Liver (tissue), 9 donors: ENCODE data around the gene ETV4. TPM values are rescaled to one million over a fixed set of nuclear protein-coding genes. Genes with fewer than 3 reads are reported as not detected.

Experiments used
- DNase-seq: peaks from one replicate; pipeline ENCODE4 v3.0.0-alpha.2; 2017; ENCODE audit warnings: low spot score
- H3K27ac ChIP-seq, 2 donors: one replicate each; pipeline ENCODE4 v1.7.0; 2013; ENCODE audit warnings: inconsistent platforms in 2 of 2, low read length in 2 of 2, control low read depth in 1 of 2, low read depth in 1 of 2, mild to moderate bottlenecking in 1 of 2
- H3K27me3 ChIP-seq, 4 donors: one replicate each; pipeline versions ENCODE4 v1.6.1 to v1.7.0; 2013; ENCODE audit warnings: low read length in 3 of 4, inconsistent platforms in 1 of 4, mild to moderate bottlenecking in 1 of 4, moderate library complexity in 1 of 4; ENCODE audit not compliant: control insufficient read depth in 4 of 4, insufficient read depth in 4 of 4
- H3K36me3 ChIP-seq, 4 donors: one replicate each; pipeline versions ENCODE4 v1.6.1 to v1.7.0; 2013; ENCODE audit warnings: low read length in 3 of 4, mild to moderate bottlenecking in 3 of 4, low read depth in 1 of 4, moderate library complexity in 1 of 4; ENCODE audit not compliant: control insufficient read depth in 4 of 4, insufficient read depth in 3 of 4
- H3K4me1 ChIP-seq, 4 donors: one replicate each; pipeline versions ENCODE4 v1.6.1 to v1.7.0; 2013; ENCODE audit warnings: low read length in 3 of 4, mild to moderate bottlenecking in 3 of 4, moderate library complexity in 1 of 4; ENCODE audit not compliant: control insufficient read depth in 4 of 4, insufficient read depth in 4 of 4
- H3K4me3 ChIP-seq, 3 donors: one replicate each; pipeline versions ENCODE4 v1.6.1 to v1.7.0; 2013; ENCODE audit warnings: low read length in 3 of 3, control low read depth in 1 of 3, low read depth in 1 of 3, mild to moderate bottlenecking in 1 of 3
- H3K9ac ChIP-seq, 2 donors: one replicate each; pipeline ENCODE4 v1.7.0; 2013; ENCODE audit warnings: low read length in 2 of 2, mild to moderate bottlenecking in 2 of 2, moderate library complexity in 2 of 2, control low read depth in 1 of 2, low read depth in 1 of 2
- H3K9me3 ChIP-seq, 4 donors: one replicate each; pipeline versions ENCODE4 v1.6.1 to v1.7.0; 2013; ENCODE audit warnings: low read length in 3 of 4; ENCODE audit not compliant: control insufficient read depth in 4 of 4
- EGR1 ChIP-seq, 2 donors: IDR thresholded peaks; 2 replicates each; pipeline ENCODE4 v1.6.1; 2016 to 2018; ENCODE audit warnings: antibody characterized with exemption in 2 of 2, low read depth in 2 of 2
- FOXA1 ChIP-seq: IDR thresholded peaks from 2 replicates; pipeline ENCODE4 v1.6.1; 2016; ENCODE audit warnings: antibody characterized with exemption
- GABPA ChIP-seq, 2 donors: IDR thresholded peaks in 1 of 2; conservative IDR thresholded peaks in 1 of 2; 2 replicates each; pipeline ENCODE4 v1.6.1; 2016; ENCODE audit warnings: antibody characterized with exemption in 2 of 2, mild to moderate bottlenecking in 1 of 2, moderate library complexity in 1 of 2
- HNF4A ChIP-seq, 2 donors: conservative IDR thresholded peaks; 2 replicates each; pipeline ENCODE4 v1.6.1; 2016; ENCODE audit warnings: antibody characterized with exemption in 2 of 2, mild to moderate bottlenecking in 2 of 2
- HNF4G ChIP-seq: IDR thresholded peaks from 2 replicates; pipeline ENCODE4 v1.6.1; 2016; ENCODE audit warnings: antibody characterized with exemption
- JUND ChIP-seq, 2 donors: IDR thresholded peaks; 2 replicates each; pipeline ENCODE4 v1.6.1; 2016; ENCODE audit warnings: antibody characterized with exemption in 2 of 2
- NR2F2 ChIP-seq: IDR thresholded peaks from 2 replicates; pipeline ENCODE4 v1.6.1; 2016; ENCODE audit warnings: antibody characterized with exemption
- RAD21 ChIP-seq, 2 donors: IDR thresholded peaks; 2 replicates each; pipeline ENCODE4 v1.6.1; 2016; ENCODE audit warnings: antibody characterized with exemption in 2 of 2, mild to moderate bottlenecking in 2 of 2
- RXRA ChIP-seq, 2 donors: IDR thresholded peaks; 2 replicates each; pipeline ENCODE4 v1.6.1; 2017 to 2018; ENCODE audit warnings: antibody characterized with exemption in 2 of 2, mild to moderate bottlenecking in 1 of 2
- SP1 ChIP-seq: IDR thresholded peaks from 2 replicates; pipeline ENCODE4 v1.6.1; 2018; ENCODE audit warnings: antibody characterized with exemption, mild to moderate bottlenecking
- TAF1 ChIP-seq: conservative IDR thresholded peaks from 2 replicates; pipeline ENCODE4 v1.6.1; 2016; ENCODE audit warnings: antibody characterized with exemption, mild to moderate bottlenecking
- YY1 ChIP-seq: IDR thresholded peaks from 2 replicates; pipeline ENCODE4 v1.6.1; 2016; ENCODE audit warnings: antibody characterized with exemption, mild to moderate bottlenecking
- WGBS: extraction: QIAGEN DNeasy Blood & Tissue Kit; methylation state at CpG from one replicate; pipeline ENCODE4 v1.1.7; 2013; 5-methylcytosine and 5-hydroxymethylcytosine counted together
- polyA plus RNA-seq, 2 donors: library from polyadenylated mRNA; stranded (reverse) in 1 of 2; unstranded in 1 of 2; fragments of 200-250 nt in 1 of 2; fragments of >200 nt in 1 of 2; fragmentation: Nextera tagmentation in 1 of 2; extraction: Ambion mirVana in 1 of 2; gene quantifications; one replicate each; pipeline versions ENCODE4 v1.2.1 to v1.2.3, GENCODE V29; 2013 to 2015
- total RNA-seq, 2 donors: library from RNA; depleted of rRNA; stranded (reverse); fragments of >200 nt; gene quantifications; one replicate each; pipeline ENCODE4 v1.2.3, GENCODE V29; 2014
- TF ChIP-seq, protein P1 (sequence below): IDR thresholded peaks from 2 replicates; pipeline ENCODE4 v1.6.1; 2016; ENCODE audit warnings: antibody characterized with exemption
- TF ChIP-seq, protein P2 (sequence below): IDR thresholded peaks from 2 replicates; pipeline ENCODE4 v1.6.1; 2016; ENCODE audit warnings: antibody characterized with exemption
- TF ChIP-seq, protein P3 (sequence below): IDR thresholded peaks from 2 replicates; pipeline ENCODE4 v1.6.1; 2016; ENCODE audit warnings: antibody characterized with exemption
- TF ChIP-seq, protein P4 (sequence below): IDR thresholded peaks from 2 replicates; pipeline ENCODE4 v1.6.1; 2016; ENCODE audit warnings: antibody characterized with exemption, mild to moderate bottlenecking
- TF ChIP-seq, protein P5 (sequence below): fragments of 150-350 bp; IDR thresholded peaks from 2 replicates; pipeline ENCODE4 v1.5.1; 2017; ENCODE audit warnings: improper control_type of control experiment, low read depth, low read length; ENCODE audit not compliant: missing input control
- donor health status: healthy.
- donor health status: healthy.
- donor health status: healthy.
- donor health status: healthy.
- donor health status: healthy.

Gene ETV4
- total and polyA plus RNA-seq, 4 donors: 0.08 to 1.1 (median 0.46) TPM

DNA sequence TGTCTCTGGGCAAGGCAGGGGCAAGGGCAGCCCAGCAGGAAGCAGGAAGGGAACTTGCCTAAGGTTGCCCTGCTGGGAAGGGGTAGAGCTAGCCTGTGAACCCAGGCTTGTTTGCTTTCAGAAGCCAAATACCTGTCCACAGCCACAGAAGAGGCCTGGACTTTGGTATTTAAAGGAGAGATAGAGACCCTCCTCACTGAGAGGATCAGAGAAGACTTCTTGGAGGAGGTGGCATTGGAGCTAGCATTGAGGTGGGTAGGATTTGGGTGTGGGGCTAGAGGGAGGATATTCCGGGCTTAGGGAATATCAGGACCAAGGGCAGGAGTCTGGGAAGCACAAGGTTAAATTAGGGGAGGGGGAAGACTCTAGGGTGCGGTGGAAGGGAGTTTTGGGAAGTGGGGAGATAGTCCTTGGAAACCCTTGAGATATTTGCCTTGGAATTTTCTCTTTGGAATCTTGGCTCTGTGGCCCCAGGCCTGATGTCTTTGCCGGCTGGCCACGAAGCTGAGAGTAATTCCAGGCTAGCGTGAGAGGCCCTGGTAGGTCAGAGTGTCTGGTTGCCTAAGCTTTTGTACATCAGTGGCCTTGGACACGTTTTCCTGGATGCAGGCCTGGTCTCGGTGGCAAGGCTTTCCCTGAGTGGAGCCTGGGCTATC lies 13.1 kb upstream of the ETV4 start:
- 86% methylated on average over 7 of the region's 7 CpGs for WGBS
- Histone ChIP-seq H3K9me3 (no peaks in the 10 kb centered on the region), H3K4me1 (no peaks in the 10 kb centered on the region), H3K9ac (no peak overlapping the region), H3K36me3 (no peaks in the 10 kb centered on the region), H3K27me3 (peaks cover 0 to 2% (median under 1%) of the 10 kb centered on the region in 4 donors), H3K27ac (no peak overlapping the region), H3K4me3 (no peak overlapping the region)
- TF ChIP-seq, protein P1, sequence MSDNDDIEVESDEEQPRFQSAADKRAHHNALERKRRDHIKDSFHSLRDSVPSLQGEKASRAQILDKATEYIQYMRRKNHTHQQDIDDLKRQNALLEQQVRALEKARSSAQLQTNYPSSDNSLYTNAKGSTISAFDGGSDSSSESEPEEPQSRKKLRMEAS: no peak
- TF ChIP-seq, protein P2, sequence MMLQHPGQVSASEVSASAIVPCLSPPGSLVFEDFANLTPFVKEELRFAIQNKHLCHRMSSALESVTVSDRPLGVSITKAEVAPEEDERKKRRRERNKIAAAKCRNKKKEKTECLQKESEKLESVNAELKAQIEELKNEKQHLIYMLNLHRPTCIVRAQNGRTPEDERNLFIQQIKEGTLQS: no peak
- TF ChIP-seq YY1: no peak
- TF ChIP-seq, protein P3, sequence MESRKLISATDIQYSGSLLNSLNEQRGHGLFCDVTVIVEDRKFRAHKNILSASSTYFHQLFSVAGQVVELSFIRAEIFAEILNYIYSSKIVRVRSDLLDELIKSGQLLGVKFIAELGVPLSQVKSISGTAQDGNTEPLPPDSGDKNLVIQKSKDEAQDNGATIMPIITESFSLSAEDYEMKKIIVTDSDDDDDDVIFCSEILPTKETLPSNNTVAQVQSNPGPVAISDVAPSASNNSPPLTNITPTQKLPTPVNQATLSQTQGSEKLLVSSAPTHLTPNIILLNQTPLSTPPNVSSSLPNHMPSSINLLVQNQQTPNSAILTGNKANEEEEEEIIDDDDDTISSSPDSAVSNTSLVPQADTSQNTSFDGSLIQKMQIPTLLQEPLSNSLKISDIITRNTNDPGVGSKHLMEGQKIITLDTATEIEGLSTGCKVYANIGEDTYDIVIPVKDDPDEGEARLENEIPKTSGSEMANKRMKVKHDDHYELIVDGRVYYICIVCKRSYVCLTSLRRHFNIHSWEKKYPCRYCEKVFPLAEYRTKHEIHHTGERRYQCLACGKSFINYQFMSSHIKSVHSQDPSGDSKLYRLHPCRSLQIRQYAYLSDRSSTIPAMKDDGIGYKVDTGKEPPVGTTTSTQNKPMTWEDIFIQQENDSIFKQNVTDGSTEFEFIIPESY: no peak
- TF ChIP-seq EGR1 (IDR thresholded peaks at IDR 0.05; ENCODE audit: low read depth in 2 of 2): no peak
- TF ChIP-seq FOXA1: no peak
- TF ChIP-seq, protein P4, sequence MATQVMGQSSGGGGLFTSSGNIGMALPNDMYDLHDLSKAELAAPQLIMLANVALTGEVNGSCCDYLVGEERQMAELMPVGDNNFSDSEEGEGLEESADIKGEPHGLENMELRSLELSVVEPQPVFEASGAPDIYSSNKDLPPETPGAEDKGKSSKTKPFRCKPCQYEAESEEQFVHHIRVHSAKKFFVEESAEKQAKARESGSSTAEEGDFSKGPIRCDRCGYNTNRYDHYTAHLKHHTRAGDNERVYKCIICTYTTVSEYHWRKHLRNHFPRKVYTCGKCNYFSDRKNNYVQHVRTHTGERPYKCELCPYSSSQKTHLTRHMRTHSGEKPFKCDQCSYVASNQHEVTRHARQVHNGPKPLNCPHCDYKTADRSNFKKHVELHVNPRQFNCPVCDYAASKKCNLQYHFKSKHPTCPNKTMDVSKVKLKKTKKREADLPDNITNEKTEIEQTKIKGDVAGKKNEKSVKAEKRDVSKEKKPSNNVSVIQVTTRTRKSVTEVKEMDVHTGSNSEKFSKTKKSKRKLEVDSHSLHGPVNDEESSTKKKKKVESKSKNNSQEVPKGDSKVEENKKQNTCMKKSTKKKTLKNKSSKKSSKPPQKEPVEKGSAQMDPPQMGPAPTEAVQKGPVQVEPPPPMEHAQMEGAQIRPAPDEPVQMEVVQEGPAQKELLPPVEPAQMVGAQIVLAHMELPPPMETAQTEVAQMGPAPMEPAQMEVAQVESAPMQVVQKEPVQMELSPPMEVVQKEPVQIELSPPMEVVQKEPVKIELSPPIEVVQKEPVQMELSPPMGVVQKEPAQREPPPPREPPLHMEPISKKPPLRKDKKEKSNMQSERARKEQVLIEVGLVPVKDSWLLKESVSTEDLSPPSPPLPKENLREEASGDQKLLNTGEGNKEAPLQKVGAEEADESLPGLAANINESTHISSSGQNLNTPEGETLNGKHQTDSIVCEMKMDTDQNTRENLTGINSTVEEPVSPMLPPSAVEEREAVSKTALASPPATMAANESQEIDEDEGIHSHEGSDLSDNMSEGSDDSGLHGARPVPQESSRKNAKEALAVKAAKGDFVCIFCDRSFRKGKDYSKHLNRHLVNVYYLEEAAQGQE: no peak
- TF ChIP-seq GABPA (IDR thresholded peaks at IDR 0.05 in 1 of 2, conservative IDR thresholded peaks at IDR 0.05 in 1 of 2): no peak
- TF ChIP-seq NR2F2: no peak
- no peak for TF ChIP-seq RAD21 (IDR thresholded peaks at IDR 0.05)
- TF ChIP-seq, protein P5, sequence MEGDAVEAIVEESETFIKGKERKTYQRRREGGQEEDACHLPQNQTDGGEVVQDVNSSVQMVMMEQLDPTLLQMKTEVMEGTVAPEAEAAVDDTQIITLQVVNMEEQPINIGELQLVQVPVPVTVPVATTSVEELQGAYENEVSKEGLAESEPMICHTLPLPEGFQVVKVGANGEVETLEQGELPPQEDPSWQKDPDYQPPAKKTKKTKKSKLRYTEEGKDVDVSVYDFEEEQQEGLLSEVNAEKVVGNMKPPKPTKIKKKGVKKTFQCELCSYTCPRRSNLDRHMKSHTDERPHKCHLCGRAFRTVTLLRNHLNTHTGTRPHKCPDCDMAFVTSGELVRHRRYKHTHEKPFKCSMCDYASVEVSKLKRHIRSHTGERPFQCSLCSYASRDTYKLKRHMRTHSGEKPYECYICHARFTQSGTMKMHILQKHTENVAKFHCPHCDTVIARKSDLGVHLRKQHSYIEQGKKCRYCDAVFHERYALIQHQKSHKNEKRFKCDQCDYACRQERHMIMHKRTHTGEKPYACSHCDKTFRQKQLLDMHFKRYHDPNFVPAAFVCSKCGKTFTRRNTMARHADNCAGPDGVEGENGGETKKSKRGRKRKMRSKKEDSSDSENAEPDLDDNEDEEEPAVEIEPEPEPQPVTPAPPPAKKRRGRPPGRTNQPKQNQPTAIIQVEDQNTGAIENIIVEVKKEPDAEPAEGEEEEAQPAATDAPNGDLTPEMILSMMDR: no peak
- no peak for TF ChIP-seq HNF4A (conservative IDR thresholded peaks at IDR 0.05)
- no peak for TF ChIP-seq SP1
- no peak for TF ChIP-seq RXRA (IDR thresholded peaks at IDR 0.05)
- TF ChIP-seq JUND (IDR thresholded peaks at IDR 0.05): no peak
- TF ChIP-seq TAF1: no peak
- TF ChIP-seq HNF4G: no peak
- DNase-seq: no peak
